Liver (tissue), 3 donors: ENCODE measurements around the gene OBP2B.

Experiments used
- CTCF ChIP-seq: fragments of 150-350 bp; IDR thresholded peaks from 2 replicates; pipeline ENCODE4 v1.5.1; 2017; ENCODE audit warnings: improper control_type of control experiment, low read depth, low read length; ENCODE audit not compliant: missing input control
- JUND ChIP-seq, 2 donors: IDR thresholded peaks; 2 replicates each; pipeline ENCODE4 v1.6.1; 2016; ENCODE audit warnings: antibody characterized with exemption in 2 of 2
- RAD21 ChIP-seq, 2 donors: IDR thresholded peaks; 2 replicates each; pipeline ENCODE4 v1.6.1; 2016; ENCODE audit warnings: antibody characterized with exemption in 2 of 2, mild to moderate bottlenecking in 2 of 2
- REST ChIP-seq: IDR thresholded peaks from 2 replicates; pipeline ENCODE4 v1.6.1; 2016; ENCODE audit warnings: antibody characterized with exemption, mild to moderate bottlenecking
- donor health status: healthy.
- donor health status: healthy.

GRCh38 chr9:133180953-133181352 is 28.1 kb downstream of the OBP2B start:
- TF ChIP-seq CTCF (no peak), RAD21 (IDR thresholded peaks at IDR 0.05) (no peak), REST (no peak), JUND (IDR thresholded peaks at IDR 0.05) (no peak)
